ENCODE results near the gene VPS13A. TPM values are rescaled to one million over a fixed set of nuclear protein-coding genes. Genes with fewer than 3 reads are reported as not detected.

Gene VPS13A
- total RNA-seq, 1 donor from 2014 or later, result 66.8 TPM

GRCh38 chr9:77435277-77435676 is 257.9 kb downstream of the VPS13A start:
- Histone ChIP-seq H3K4me2 (no peak overlapping the region), H3K27me3 (no peaks in the 10 kb centered on the region), H3K4me1 (peaks cover 8% of the 10 kb centered on the region), H2AFZ (replicated peaks) (no peak overlapping the region), H4K20me1 (ENCODE audit: low read depth) (no peaks in the 10 kb centered on the region), H3K9ac (no peak overlapping the region), H3K4me3 (no peak overlapping the region), H3K79me2 (ENCODE audit: low read depth) (no peaks in the 10 kb centered on the region), H3F3A (ENCODE audit: low read depth) (no peaks in the 10 kb centered on the region), H3K36me3 (no peaks in the 10 kb centered on the region), H3K27ac (no peak overlapping the region), H3K9me3 (ENCODE audit: low read depth) (no peaks in the 10 kb centered on the region)
- no peak for DNase-seq (ENCODE audit: low spot score)
- H3K27ac Mint-ChIP-seq, result no peak overlapping the region
- no peaks in the 10 kb centered on the region for H3K27me3 Mint-ChIP-seq (ENCODE audit: insufficient read depth, low read depth)
- H3K4me1 Mint-ChIP-seq, result peaks cover 19% of the 10 kb centered on the region
- H3K36me3 Mint-ChIP-seq, result no peaks in the 10 kb centered on the region
- TF ChIP-seq EZH2 (IDR thresholded peaks at IDR 0.05) (no peak), EZH2phosphoT487 (IDR thresholded peaks at IDR 0.05) (no peak), CTCF (IDR thresholded peaks at IDR 0.05) (no peak)
- H3K9me3 Mint-ChIP-seq, result no peaks in the 10 kb centered on the region
- no peak overlapping the region for H3K4me3 Mint-ChIP-seq

- Histone ChIP-seq H2AFZ (replicated peaks) (no peak overlapping the region), H3F3A (ENCODE audit: low read depth) (no peaks in the 10 kb centered on the region), H3K27ac (no peak overlapping the region), H3K79me2 (ENCODE audit: low read depth) (no peaks in the 10 kb centered on the region), H3K4me1 (peaks cover 11% of the 10 kb centered on the region), H3K9ac (no peak overlapping the region), H4K20me1 (ENCODE audit: low read depth) (no peaks in the 10 kb centered on the region), H3K4me3 (no peak overlapping the region), H3K4me2 (no peak overlapping the region), H3K9me3 (ENCODE audit: low read depth) (no peaks in the 10 kb centered on the region), H3K27me3 (no peaks in the 10 kb centered on the region), H3K36me3 (no peaks in the 10 kb centered on the region)
- TF ChIP-seq EZH2 (IDR thresholded peaks at IDR 0.05) (no peak), CTCF (IDR thresholded peaks at IDR 0.05) (no peak), EZH2phosphoT487 (IDR thresholded peaks at IDR 0.05) (no peak)
- Mint-ChIP-seq H3K27ac (no peak overlapping the region), H3K4me3 (no peak overlapping the region), H3K27me3 (ENCODE audit: insufficient read depth, low read depth) (no peaks in the 10 kb centered on the region), H3K36me3 (no peaks in the 10 kb centered on the region), H3K9me3 (no peaks in the 10 kb centered on the region), H3K4me1 (peaks cover 17% of the 10 kb centered on the region)
- no peak for DNase-seq (ENCODE audit: low spot score)
These were observed 258.4 kb downstream of the VPS13A start for GRCh38 chr9:77435688-77436087.

GRCh38 chr9:77438653-77439052 is 261.3 kb downstream of the VPS13A start:
- Mint-ChIP-seq H3K27ac (no peak overlapping the region), H3K4me3 (no peak overlapping the region), H3K9me3 (no peaks in the 10 kb centered on the region), H3K4me1 (peaks cover 16% of the 10 kb centered on the region), H3K27me3 (ENCODE audit: insufficient read depth, low read depth) (peaks cover 2% of the 10 kb centered on the region), H3K36me3 (no peaks in the 10 kb centered on the region)
- no peaks in the 10 kb centered on the region for H3K79me2 ChIP-seq (ENCODE audit: low read depth)
- no peak overlapping the region for H3K27ac ChIP-seq
- no peak overlapping the region for H2AFZ ChIP-seq (replicated peaks)
- no peaks in the 10 kb centered on the region for H3K9me3 ChIP-seq (ENCODE audit: low read depth)
- H3K4me3 ChIP-seq, result no peak overlapping the region
- TF ChIP-seq CTCF (IDR thresholded peaks at IDR 0.05) (no peak), EZH2 (IDR thresholded peaks at IDR 0.05) (no peak), EZH2phosphoT487 (IDR thresholded peaks at IDR 0.05) (no peak)
- H3K4me1 ChIP-seq, result peaks cover 11% of the 10 kb centered on the region
- no peaks in the 10 kb centered on the region for H3F3A ChIP-seq (ENCODE audit: low read depth)
- no peaks in the 10 kb centered on the region for H3K36me3 ChIP-seq
- H4K20me1 ChIP-seq (ENCODE audit: low read depth), result no peaks in the 10 kb centered on the region
- no peak for DNase-seq (ENCODE audit: low spot score)
- no peaks in the 10 kb centered on the region for H3K27me3 ChIP-seq
- no peak overlapping the region for H3K4me2 ChIP-seq
- no peak overlapping the region for H3K9ac ChIP-seq

Measured in neural progenitor cell (in vitro differentiated cells).